HG03103 (cell line): ENCODE measurements around the gene CDK3.
"Not testable (repeated sequence)": the region's sequence is repeated elsewhere in the genome, so short reads cannot be mapped to it uniquely, and the experiment has no call there.

Source experiments
- ATAC-seq: cut with Tn5 transposase; IDR thresholded peaks from one replicate; pipeline ENCODE4 v1.9.1; 2021; ENCODE audit warnings: low read depth; ENCODE audit not compliant: unreplicated experiment

Gene CDK3

DNA sequence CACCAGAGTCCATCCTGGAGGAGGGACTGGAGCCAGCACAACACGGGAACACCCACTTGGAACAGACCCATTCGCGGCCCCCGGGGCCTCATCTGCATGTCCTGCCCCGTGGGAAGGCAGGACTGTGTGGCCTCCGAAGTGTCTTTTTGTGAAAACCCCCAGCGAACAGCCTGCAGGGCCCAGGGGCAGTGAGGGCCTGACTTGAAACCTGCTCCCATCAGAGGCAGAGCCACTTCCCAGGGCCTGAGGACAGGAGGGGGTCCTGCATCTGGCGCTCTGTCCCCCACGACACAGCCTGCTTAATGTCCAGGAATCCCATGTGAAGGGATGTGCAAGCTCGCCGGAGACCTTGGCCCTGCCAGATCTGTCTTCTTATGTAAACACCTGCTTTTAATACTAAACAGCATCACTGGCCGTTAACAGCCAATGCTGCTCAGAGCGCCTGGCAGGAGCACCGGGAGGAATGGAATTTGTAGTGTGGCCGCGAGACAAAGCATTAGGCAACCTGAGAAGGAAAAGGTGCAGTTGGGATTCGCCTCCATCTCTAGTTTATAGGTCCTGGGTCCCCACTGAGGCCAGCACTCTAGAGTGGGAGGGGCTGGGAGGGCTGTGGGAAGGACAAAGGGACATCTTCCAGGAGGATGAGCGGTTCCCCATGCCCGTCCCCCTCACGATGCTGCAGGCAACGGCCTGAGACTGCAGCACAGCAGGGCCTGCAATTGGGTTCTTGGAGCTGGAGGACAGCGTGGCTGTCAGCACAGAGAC lies 36.0 kb downstream of the CDK3 start:
- ATAC-seq: no peak

DNA sequence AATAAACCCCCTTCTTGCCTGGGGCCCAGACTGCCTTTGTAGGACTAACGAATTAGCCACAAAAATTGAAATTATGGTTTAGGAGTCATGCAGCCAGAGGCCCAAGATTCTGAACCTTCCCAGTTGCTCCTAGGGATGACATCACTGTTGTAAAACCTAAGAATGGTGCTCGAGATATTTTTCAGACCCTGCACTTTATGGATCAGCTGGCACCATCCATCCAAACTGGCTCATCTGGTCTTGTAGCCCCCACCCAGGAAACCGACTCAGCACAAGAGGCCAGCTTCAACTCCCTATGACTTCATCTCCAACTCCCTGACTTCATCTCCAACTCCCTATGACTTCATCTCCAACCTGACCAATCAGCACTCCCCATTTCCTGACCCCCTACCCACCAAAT lies 37.4 kb downstream of the CDK3 start:
- ATAC-seq: no peak

DNA sequence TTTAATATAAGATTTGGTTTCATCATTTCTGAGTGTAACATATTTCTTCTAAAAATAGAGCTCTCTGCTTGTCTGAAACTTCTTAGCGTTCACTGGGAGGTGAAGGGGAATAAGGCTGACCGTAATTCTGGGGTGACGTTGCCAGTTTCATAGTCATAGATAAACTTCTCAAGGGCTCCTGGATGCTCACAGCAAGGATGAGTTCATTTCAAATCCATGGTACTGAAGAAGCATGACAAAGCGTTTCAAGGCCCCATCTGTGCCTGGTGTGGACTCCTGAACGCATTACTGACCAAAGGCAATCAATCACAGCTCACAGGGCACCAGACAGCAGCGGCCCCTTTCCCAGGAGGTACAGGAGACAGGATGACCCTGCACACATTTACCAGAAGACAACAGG lies 38.5 kb downstream of the CDK3 start:
- no peak for ATAC-seq

DNA sequence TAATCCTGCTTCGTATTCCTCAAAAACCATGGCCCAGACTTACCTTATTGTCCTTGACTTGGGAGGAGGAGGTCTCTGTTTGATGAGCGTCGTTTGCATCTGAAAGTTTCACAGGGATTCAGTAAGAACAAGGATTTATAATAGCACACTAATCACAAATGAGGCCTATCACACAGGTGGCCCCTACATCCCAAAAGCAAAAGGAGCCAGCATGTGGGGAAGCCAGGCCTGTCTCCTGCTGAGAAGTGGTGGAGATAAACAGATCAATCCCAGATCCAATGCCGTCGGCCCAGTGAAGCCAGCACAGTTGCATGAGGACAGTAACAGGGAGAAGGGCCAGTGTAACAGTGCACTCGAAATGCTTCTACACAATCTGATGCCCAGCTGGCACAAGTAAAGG lies 39.7 kb downstream of the CDK3 start:
- ATAC-seq: no peak

DNA sequence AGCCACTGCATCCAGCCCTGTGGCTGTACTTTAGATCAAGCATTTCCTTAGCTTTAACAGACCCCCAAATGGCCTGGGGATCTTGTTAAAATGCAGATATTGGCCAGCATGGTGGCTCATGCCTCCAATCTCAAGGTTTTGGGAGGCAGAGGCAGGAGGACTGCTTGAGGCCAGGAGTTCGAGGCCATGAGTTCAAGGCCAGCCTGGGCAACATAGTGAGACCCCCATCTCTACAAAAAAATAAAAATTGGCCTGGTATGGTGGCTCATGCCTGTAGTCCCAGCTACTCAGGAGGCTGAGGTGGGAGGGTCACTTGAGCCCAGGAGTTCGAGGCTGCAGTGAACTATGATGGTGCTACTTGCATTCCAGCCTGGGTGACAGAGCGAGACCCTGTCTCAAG lies 42.2 kb downstream of the CDK3 start:
- not testable (repeated sequence) for ATAC-seq

DNA sequence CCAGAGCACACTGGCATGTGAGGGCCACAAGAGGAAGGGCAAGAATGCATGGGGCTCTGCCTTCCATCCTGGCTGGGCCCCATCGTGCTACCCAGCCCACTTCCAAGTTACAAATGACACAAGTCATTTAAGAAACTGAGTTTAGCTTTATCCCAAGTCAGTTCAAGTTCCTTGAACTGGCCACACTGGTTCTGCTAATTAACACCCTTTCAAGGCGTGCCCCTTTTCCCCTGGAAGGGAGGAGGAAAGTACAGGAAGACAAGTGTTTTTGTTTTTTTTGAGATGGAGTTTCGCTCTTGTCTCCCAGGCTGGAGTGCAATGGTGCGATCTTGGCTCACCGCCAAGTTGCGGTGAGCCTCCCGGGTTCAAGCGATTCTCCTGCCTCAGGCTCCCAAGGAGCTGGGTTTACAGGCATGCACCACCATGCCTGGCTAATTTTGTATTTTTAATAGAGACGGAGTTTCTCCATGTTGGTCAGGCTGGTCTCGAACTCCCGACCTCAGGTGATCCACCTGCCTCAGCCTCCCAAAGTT lies 43.9 kb downstream of the CDK3 start:
- ATAC-seq: not testable (repeated sequence)

DNA sequence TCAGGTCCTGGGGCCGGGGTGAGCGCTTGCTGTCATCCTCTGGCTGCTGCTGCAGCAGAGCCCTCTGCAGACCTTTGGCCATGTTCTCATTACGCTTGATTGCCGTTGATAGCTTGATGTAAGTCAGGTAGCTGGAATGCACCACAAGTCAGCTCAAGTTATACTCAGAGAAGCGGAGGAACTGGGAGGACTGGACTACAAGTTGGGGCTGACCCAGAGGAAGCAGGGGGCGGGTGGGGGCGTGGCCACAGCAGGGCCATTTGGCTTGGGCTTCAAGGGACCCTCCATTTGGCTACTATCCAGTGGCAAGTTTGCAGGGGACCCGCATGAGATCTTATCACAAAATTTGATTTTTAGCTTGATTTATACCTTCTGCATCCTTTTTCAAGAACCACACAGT lies 45.4 kb downstream of the CDK3 start:
- no peak for ATAC-seq

DNA sequence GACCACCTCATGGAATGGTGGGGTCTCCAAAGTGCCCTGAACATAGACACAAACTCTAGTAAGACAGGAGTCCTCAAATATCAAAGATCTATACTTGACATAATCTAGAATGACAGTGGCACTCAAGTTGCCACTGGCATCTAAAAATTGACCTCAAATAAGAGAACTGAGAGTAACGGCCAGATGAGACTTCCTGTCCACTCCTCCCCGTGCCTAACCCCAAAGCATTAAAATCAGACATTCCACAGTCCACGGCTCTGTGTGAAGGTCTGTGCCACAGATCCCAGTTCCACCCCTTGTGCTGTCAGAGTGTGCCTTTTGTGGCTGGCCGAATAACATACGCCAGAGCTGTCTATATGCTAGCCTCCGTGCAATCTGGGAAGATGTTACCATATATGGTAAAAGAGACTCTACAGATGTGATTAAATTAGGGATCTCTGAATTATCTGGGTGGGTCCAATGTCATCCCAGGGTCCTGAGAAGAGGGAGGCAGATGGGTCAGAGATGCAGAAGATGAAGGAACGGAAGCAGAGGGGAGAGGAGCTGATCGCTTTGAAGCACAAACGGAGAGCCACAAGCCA lies 47.5 kb downstream of the CDK3 start:
- ATAC-seq: no peak

DNA sequence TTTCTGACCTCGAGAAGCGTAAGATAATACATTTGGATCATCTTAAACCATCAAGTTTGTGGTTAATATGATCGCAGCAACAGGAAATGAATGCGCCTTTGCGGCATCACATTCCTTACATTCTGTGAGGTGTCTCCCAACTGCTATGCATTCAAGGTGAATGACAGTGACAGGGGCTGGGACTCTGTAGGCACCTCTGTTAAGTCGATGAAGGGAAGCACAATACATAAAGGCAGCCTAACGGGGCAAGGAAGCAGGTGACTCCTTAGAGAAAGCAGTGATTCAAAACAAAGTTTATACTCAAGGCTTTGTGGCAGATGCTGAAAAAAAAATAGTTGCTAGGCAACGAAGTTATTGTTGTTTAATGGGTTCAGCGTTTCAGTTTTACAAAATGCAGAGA lies 48.1 kb downstream of the CDK3 start:
- ATAC-seq: no peak

DNA sequence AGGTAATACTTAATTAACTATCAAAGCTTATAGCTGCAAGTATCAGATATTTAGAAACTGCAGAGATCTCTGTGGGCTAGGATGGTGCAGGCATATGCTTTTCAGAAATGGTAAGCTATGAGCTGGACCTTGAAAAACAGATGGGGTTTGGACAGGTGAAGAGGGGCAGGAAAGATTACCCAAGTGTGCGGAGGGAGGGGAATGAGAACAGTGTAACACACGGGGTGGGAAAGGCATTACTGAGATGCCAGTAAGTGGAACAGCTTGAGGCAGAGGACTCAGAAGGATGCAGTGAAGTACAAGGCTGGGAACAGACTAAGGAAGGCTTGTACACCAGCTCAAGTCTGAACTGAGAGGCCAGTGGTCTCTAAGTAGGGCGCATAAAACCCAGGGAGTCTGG lies 48.6 kb downstream of the CDK3 start:
- ATAC-seq: no peak

DNA sequence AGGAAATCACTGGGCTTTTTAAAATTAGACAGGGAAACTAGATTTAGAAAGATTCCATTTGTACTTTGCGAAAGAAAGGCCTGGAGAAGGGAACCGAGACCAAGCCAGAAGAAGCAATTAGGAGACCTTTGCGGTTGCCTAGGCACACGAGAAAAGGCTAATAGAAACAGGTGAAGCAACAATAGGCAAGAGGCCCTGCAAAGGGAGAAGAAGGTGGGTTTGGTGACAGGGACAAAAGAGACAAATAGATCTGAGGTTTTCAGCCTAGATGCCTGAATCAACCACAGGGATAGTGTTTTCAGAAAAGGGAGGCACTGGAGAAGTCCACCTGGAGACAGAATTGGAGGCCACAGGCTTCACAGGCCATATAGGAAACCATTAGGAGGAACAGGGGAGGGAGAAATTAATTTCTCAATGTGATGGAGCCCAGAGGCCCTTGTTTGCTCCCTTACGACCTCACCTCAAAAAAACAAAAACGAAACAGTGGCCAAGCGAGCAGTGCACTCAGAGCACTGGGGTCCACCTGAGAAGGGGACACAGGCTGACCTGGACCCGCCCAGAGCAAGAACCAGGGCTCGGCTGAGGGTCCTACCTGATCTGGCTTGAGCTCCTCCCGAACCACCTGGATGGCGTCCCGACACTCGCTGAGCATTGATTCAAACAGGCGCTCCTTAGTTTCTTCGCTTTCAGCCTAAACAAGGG lies 49.3 kb downstream of the CDK3 start:
- ATAC-seq: no peak

DNA sequence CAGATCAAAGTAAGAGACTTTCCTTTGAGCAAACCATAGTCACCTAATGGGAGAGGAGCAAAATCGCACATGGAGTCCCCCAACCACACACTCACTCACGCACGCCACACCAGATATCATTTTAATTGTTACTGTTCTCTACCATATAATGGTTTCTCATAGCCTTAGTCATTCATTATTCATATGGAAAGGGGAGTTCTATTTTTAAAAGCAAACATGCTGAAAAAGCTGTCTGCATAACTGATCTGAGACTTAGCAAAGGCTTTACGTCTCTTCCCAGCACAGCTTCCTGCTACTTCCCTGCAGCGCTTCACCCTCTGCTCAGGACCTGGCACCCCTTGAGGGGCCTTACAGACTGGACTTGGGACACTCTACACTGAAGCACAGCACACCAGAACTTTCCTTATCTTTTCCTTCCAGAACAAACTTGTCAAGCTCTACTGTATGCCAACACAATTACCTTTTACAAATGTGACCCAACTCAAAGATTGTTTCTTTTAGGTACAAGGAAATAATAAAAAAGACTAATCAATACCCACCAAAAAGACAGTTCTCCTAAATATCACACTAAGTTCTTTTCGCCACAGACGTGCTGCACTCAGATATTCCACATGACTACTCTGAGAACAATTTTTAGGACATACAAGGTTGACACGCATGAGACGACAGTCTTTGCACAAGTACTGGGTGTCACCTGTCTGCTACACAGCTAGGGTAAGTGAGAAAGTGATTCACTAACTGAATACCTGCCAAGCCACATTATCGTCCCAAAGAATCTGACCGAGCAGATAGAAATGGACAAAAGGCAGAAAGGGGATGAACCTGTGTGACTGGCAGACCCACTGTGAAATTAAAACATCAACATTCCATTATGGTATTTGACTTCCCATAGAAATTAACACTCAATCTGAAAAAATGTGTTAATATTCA lies 50.1 kb downstream of the CDK3 start:
- no peak for ATAC-seq

DNA sequence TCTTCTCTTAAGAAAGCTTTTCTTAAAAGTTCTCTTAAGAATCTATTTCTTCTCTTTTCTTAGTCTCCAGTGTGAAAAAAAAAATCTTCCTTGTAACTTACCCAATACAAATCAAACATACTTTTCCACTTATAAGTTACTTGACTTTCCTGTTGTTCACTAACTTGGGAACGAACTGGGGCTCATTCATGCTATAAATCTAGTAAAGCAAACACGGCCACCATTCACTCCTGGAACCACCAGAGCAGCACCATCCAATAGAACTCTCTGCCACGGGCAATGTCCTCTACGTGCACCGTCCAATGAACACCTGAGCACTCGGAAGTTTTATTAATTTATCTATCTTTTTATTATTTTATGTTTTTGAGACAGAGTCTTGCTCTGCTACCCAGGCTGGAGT lies 50.9 kb downstream of the CDK3 start:
- no peak for ATAC-seq

DNA sequence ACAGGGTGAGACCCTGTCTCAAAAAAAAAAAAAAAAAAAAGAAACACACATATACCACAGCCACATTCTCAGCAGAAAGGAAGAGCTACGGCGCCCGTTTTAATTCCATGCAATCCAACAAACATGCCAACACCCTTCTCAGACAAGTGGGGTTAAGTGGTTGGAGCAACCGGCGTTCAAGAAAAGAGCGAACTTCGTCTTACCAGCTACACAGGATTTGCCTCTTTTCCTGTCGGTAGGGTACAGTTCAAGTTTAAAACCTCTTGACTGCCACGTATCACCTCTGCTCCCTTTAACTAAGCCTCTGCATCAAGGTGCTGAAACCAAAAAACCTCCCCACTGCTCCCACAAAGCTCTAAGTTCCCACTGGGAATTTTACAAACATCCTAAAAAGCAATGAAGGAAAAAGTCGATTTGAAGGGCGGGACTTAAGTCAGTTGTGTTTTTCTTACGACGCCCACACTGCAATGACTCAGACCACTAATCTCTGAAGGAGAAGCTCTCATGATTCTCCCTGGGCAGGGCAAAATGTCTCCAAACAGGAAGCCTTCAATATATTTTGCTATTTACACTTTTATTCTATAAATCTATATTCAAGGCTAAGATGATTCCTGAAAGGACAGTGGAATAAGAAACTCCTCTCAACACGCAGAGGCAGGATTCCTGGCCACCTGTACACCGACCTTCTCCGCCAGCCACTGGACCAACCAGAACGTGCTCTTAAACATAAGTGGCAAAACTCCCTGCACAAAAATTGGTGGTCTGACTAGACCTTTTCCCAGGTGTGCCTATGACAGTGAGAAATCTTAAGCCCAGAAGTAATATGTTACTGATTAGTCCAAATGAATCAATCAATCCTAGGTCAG lies 52.8 kb downstream of the CDK3 start:
- ATAC-seq: no peak

DNA sequence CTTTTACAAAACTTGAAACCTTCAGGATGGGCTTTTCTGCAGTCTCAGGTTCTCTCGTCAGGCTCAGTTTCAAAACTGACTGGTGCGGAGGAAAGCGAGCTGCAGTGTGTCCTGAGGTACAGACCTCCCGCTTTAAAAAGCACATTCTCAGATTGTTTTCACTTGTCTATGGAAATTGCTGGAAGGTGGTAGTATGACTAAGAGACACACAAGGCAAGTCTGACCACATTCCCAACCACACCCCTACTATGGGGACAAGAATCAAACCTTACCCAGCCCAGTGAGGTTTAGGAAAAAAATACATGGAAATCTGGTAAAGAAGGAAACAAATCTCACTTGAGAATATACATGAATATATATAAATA lies 53.4 kb downstream of the CDK3 start:
- no peak for ATAC-seq
